Retinal pigment epithelial cell (primary cell): ENCODE measurements around the gene ANO4.
A peak's percentile ranks its signal among the peaks of the same experiment; 100 is the strongest.

Experiments used
- DNase-seq: peaks from one replicate; pipeline ENCODE4 v3.0.0-alpha.2; 2010; ENCODE audit warnings: low read depth
- H3K4me3 ChIP-seq: 2 replicates; pipeline ENCODE4 v1.5.1; 2011; ENCODE audit warnings: mild to moderate bottlenecking, low read length, control low read depth, moderate library complexity
- TF ChIP-seq, protein P1 (sequence below): conservative IDR thresholded peaks from 2 replicates; pipeline ENCODE4 v1.5.1; 2011; ENCODE audit warnings: low read depth, low read length, control low read depth, inconsistent platforms

Gene ANO4

DNA sequence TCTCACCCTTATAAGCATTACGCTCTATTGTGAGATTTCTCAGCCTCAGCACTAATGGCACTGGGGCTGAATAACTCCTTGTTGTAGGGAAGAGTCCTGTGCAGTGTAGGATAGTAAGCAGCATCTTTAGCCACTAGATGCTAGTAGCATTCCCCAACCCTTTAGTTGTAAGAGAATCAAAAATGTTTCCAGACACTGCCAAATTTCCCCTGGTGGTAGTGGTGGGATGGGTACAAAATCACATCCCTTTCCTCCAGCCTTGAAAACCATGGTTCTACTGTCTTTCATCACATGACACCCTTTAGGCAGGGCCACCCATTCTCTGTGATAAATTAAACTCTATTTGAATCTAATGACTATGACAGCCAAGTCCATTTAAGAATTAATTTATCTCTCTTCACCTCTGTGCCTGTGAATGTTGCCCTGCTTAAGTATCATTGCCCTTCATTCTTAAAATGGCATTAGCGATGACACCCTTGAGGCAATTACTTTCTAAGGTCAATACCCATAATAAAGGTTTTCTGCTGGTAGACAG is 199.4 kb downstream of the ANO4 start:
- TF ChIP-seq, protein P1, sequence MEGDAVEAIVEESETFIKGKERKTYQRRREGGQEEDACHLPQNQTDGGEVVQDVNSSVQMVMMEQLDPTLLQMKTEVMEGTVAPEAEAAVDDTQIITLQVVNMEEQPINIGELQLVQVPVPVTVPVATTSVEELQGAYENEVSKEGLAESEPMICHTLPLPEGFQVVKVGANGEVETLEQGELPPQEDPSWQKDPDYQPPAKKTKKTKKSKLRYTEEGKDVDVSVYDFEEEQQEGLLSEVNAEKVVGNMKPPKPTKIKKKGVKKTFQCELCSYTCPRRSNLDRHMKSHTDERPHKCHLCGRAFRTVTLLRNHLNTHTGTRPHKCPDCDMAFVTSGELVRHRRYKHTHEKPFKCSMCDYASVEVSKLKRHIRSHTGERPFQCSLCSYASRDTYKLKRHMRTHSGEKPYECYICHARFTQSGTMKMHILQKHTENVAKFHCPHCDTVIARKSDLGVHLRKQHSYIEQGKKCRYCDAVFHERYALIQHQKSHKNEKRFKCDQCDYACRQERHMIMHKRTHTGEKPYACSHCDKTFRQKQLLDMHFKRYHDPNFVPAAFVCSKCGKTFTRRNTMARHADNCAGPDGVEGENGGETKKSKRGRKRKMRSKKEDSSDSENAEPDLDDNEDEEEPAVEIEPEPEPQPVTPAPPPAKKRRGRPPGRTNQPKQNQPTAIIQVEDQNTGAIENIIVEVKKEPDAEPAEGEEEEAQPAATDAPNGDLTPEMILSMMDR = peak; percentile 17
- DNase-seq = no peak
- H3K4me3 ChIP-seq = no peak overlapping the region

DNA sequence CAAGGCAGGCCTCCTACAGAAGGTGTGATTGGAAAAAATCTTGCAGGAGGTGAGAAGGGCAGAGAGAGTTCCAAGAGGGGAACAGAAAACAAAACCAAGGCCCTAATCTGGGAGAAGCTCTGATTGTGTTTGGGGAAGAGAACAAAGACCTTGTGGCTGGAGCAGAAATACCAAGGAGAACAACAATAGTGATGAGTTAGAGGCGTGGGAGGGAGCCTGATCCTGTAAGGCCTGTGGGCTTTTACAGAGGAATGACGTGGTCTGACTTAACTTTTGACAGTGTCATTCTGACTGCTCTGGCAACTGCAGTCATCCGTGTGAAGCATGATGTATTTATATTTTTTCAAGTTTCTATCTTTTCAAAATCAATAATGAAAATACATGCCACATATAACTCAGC is 200.6 kb downstream of the ANO4 start:
- no peak for DNase-seq
- TF ChIP-seq, protein P1 = no peak
- no peak overlapping the region for H3K4me3 ChIP-seq

DNA sequence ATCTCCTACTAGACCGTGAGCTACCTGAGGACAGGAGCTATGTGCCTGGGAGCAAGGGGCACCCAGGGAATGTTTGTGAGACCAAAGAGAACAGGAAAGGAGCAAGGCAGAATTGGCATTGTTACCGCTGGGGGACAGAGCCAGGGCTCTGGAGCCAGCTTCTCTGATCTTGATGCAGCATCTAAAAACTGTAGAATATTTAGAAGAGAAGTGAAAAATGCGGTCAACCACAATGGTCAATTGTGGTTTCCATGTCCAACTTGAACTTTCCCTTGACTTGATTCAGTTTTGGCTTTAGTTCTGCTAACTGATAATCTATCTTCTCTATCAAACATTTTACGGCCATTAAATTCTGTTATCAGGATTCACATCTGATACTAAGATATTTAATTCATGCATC is 201.2 kb downstream of the ANO4 start:
- no peak overlapping the region for H3K4me3 ChIP-seq
- TF ChIP-seq, protein P1 = no peak
- DNase-seq = no peak

DNA sequence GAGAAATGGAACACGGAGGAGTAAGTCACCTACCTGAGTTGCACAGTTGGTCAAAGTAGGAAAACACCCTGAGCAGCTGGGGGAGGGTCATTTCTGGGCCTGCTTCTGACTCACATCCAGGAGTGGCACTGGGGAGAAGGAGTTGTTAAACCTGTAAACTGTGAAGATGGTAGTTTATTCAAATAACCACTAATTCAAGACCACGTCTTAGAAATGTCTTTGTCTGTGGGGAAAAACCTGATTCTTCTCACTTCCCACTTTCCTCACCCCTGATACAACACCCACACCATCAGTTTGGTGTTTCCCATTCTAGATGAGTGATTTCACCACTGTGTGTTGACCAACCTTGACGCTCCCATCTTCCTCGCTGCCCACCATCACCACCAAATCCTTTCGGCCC is 207.1 kb downstream of the ANO4 start:
- no peak for DNase-seq
- H3K4me3 ChIP-seq = no peak overlapping the region
- TF ChIP-seq, protein P1 = no peak

DNA sequence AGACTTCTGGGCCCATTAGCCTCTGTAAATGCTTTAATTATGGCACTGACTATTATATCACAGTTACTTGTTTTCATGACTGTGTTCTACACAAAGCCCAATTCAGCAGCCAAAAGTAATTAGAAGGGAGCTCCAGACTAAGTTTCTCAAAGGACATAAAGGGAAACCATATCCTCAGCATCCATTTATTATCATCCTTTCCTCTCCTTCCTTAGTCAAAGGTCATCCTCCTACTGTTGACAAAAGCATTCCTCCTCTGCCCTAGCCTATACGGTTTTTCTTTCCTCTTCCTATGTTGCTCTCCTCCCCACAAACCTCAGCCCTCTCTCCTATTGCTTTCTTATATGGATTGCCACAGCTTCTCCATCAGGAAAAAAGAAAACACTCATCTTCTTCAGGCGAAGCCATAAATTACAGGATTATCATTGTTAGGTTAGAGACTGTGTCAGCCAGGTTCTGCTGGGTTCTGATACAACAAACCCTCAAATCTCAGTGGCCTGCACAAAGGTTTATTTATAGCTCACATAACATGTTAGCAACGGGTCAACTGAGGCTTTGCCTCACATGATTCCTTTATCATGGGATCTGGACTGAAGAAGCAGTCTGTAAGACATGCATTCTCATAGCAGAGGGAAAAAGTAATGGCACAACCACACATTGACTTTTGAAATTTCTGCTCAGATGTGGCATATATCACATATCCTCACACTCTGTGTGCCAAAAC is 208.3 kb downstream of the ANO4 start:
- DNase-seq = no peak
- H3K4me3 ChIP-seq = no peak overlapping the region
- TF ChIP-seq, protein P1 = no peak

DNA sequence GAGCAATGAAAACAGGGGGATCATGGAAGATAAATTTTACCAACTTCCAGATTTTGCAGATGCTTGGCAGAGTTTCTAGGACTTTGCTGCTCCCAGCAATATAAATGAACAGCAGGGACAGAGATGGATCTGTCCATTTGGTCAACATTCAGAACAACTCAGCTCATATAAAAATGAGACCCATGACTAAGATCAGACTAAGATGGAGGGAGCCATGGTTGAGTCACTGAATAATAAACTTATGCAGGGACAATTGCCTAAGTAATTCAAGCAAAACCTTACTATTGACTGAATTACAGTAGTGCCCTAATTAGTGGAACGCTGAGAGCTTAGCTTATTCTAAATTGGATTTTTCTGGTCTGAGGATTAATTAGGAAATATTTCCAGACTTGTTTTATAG is 210.3 kb downstream of the ANO4 start:
- DNase-seq = peak; percentile 40
- no peak overlapping the region for H3K4me3 ChIP-seq
- TF ChIP-seq, protein P1 = no peak

DNA sequence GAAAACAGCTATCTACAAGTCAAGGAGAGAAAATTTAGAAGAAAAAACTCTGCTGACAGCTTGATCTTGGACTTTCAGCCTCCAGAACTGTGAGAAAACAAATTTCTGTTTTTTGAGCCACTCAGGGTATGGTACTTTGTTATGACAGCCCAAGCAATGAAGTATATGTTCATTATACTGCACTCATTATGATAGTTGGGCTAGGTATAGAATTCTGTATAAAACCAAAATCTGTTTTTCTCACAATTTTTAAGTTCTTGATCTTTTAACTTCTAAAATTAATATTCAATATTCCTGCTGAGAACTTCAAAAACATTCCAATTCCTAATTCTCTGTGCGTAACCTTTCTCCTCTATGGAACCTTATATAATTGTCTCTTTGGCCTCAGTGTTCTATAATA is 214.7 kb downstream of the ANO4 start:
- DNase-seq = no peak
- no peak overlapping the region for H3K4me3 ChIP-seq
- TF ChIP-seq, protein P1 = no peak
